ENCODE measurements around the gene GBF1. TPM values are rescaled to one million over a fixed set of nuclear protein-coding genes. Genes with fewer than 3 reads are reported as not detected.

Gene GBF1
- polyA plus RNA-seq (2013, experiment 1 of 2): 14.4 TPM
- polyA plus RNA-seq (2013, experiment 2 of 2): 14.5 TPM

DNA sequence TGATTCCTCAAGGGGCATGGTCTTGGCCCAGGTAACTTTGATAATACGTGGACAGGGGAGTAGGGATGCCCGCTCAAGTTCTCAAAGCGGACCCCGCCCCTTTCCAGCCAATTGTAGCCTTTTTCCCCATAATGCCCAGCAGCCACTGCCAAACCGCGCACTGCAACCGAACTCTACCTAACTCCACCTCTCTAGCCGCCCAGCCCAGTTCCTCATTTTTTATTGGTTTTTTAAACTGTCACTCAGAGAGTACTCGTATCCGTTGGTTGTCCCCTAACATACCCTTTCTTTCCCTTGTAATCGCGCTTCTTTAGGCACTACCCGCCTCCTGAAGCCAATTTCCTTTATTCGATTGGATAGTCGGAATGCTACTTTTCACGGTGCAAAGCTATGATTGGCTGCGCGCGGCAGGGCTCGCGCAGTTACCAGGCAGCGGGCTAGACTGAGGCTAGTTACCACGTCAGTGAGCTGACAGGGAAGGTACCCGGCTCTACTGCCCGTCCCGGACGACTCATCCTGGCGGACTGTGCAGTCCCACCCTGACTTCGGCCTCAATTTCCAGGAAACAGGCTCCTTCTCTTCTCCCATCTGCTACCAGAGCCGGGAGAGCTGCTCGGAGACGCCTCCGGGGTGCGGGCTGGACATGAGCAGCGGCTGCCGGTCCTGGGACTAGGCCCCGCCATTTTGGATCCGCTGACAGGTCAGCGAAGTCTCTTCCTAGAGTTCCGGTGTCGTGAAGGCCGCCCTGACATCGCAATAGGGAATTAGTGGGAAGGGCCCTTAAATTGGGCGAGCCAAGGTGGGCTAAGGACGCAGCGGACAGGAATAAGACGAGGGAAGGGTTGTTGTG is at the start of gene GBF1:
Gene GBF1 (plus strand): TSS at position 451 of the 850 bp plus-strand sequence. CDS start 13,407 bp downstream, outside the sequence.
- Histone ChIP-seq H3K14ac (ENCODE audit: low read length) (no peak within 1 kb of the TSS), H4K91ac (ENCODE audit: low read depth, low read length, poor library complexity) (no peak within 1 kb of the TSS), H3K79me1 (ENCODE audit: low read depth, low read length) (peaks cover 7% of the 10 kb centered on the region), H3K4ac (ENCODE audit: low read length) (no peak within 1 kb of the TSS), H3K9me3 (replicated peaks in 1 of 2; ENCODE audit: control insufficient read depth in 2 of 2, insufficient read depth in 1 of 2, low read depth in 1 of 2, low read length in 2 of 2) (no peaks in the 10 kb centered on the region), H3K9ac (ENCODE audit: low read depth, low read length, poor library complexity) (no peak within 1 kb of the TSS), H2AK5ac (ENCODE audit: low read depth, low read length) (peak within 1 kb of the TSS; percentile 6), H3K23ac (ENCODE audit: low read depth, low read length, poor library complexity) (no peak within 1 kb of the TSS), H2BK12ac (ENCODE audit: low read length) (no peak within 1 kb of the TSS), H4K8ac (ENCODE audit: low read depth, low read length) (no peak within 1 kb of the TSS), H2BK120ac (ENCODE audit: low read depth, low read length) (no peak within 1 kb of the TSS), H3K36me3 (replicated peaks in 1 of 2; ENCODE audit: control insufficient read depth in 2 of 2, insufficient read depth in 2 of 2, low read length in 2 of 2) (peaks cover 0 to 12% of the 10 kb centered on the region in 2 donors), H3K18ac (ENCODE audit: low read length) (peak within 1 kb of the TSS; percentile 86), H3K4me2 (ENCODE audit: insufficient read depth, low read length, poor library complexity, severe bottlenecking) (peak within 1 kb of the TSS; percentile 79), H2BK15ac (ENCODE audit: low read length) (no peak within 1 kb of the TSS), H3K4me1 (ENCODE audit: control insufficient read depth in 2 of 2, insufficient read depth in 1 of 2, low read depth in 1 of 2, low read length in 2 of 2) (peaks cover 19 to 30% of the 10 kb centered on the region in 2 donors), H3K27me3 (ENCODE audit: control insufficient read depth in 3 of 3, insufficient read depth in 3 of 3, low read depth in 1 of 3, low read length in 3 of 3) (peaks cover 7 to 20% (median 19%) of the 10 kb centered on the region in 3 experiments), H3K27ac (replicated peaks; ENCODE audit: low read length) (peak within 1 kb of the TSS; percentile 69), H2BK5ac (ENCODE audit: low read length) (no peak within 1 kb of the TSS), H3K4me3 (ENCODE audit: low read length in 2 of 2) (peak within 1 kb of the TSS; percentile 80 to 90), H2AFZ (ENCODE audit: low read length) (peak within 1 kb of the TSS; percentile 92)
- peak; percentile 99 for DNase-seq (ENCODE audit: low spot score)
- WGBS, 2 donors (ENCODE audit: extremely low coverage in 2 of 2, insufficient read length in 2 of 2, insufficient replicate concordance in 1 of 2): no CpG with 5 or more reads among the region's 47 CpGs

GRCh38 chr10:102196893-102197292 is 48.4 kb upstream of the GBF1 start:
- H3K23ac ChIP-seq (ENCODE audit: low read depth, low read length, poor library complexity): no peak overlapping the region
- no peak overlapping the region for H2BK15ac ChIP-seq (ENCODE audit: low read length)
- no peak overlapping the region for H2AFZ ChIP-seq (ENCODE audit: low read length)
- H3K36me3 ChIP-seq (replicated peaks in 1 of 2; ENCODE audit: control insufficient read depth in 2 of 2, insufficient read depth in 2 of 2, low read length in 2 of 2): no peaks in the 10 kb centered on the region
- H4K8ac ChIP-seq (ENCODE audit: low read depth, low read length): no peak overlapping the region
- no peak overlapping the region for H3K14ac ChIP-seq (ENCODE audit: low read length)
- peaks cover 0 to 7% (median 0%) of the 10 kb centered on the region in 3 experiments for H3K27me3 ChIP-seq (ENCODE audit: control insufficient read depth in 3 of 3, insufficient read depth in 3 of 3, low read depth in 1 of 3, low read length in 3 of 3)
- no peak overlapping the region for H3K4ac ChIP-seq (ENCODE audit: low read length)
- H3K4me3 ChIP-seq (ENCODE audit: low read length in 2 of 2): no peak overlapping the region
- H2BK12ac ChIP-seq (ENCODE audit: low read length): no peak overlapping the region
- no peaks in the 10 kb centered on the region for H3K79me1 ChIP-seq (ENCODE audit: low read depth, low read length)
- no peak overlapping the region for H3K9ac ChIP-seq (ENCODE audit: low read depth, low read length, poor library complexity)
- no peaks in the 10 kb centered on the region for H3K4me1 ChIP-seq (ENCODE audit: control insufficient read depth in 2 of 2, insufficient read depth in 1 of 2, low read depth in 1 of 2, low read length in 2 of 2)
- peaks cover 3 to 15% of the 10 kb centered on the region in 2 donors for H3K9me3 ChIP-seq (replicated peaks in 1 of 2; ENCODE audit: control insufficient read depth in 2 of 2, insufficient read depth in 1 of 2, low read depth in 1 of 2, low read length in 2 of 2)
- H3K18ac ChIP-seq (ENCODE audit: low read length): no peak overlapping the region
- no peak overlapping the region for H4K91ac ChIP-seq (ENCODE audit: low read depth, low read length, poor library complexity)
- DNase-seq (ENCODE audit: low spot score): no peak
- H3K4me2 ChIP-seq (ENCODE audit: insufficient read depth, low read length, poor library complexity, severe bottlenecking): no peak overlapping the region
- H2BK5ac ChIP-seq (ENCODE audit: low read length): no peak overlapping the region
- no CpG with 5 or more reads among the region's 2 CpGs for WGBS, 2 donors (ENCODE audit: extremely low coverage in 2 of 2, insufficient read length in 2 of 2, insufficient replicate concordance in 1 of 2)
- no peak overlapping the region for H2AK5ac ChIP-seq (ENCODE audit: low read depth, low read length)
- no peak overlapping the region for H3K27ac ChIP-seq (replicated peaks; ENCODE audit: low read length)
- H2BK120ac ChIP-seq (ENCODE audit: low read depth, low read length): no peak overlapping the region

- no peak overlapping the region for H4K8ac ChIP-seq (ENCODE audit: low read depth, low read length)
- no peak overlapping the region for H3K9ac ChIP-seq (ENCODE audit: low read depth, low read length, poor library complexity)
- no peak overlapping the region for H3K4me2 ChIP-seq (ENCODE audit: insufficient read depth, low read length, poor library complexity, severe bottlenecking)
- no peak overlapping the region for H3K4me3 ChIP-seq (ENCODE audit: low read length in 2 of 2)
- no CpG with 5 or more reads among the region's 2 CpGs for WGBS, 2 donors (ENCODE audit: extremely low coverage in 2 of 2, insufficient read length in 2 of 2, insufficient replicate concordance in 1 of 2)
- peaks cover 2 to 7% of the 10 kb centered on the region in 2 donors for H3K9me3 ChIP-seq (replicated peaks in 1 of 2; ENCODE audit: control insufficient read depth in 2 of 2, insufficient read depth in 1 of 2, low read depth in 1 of 2, low read length in 2 of 2)
- H3K79me1 ChIP-seq (ENCODE audit: low read depth, low read length): no peaks in the 10 kb centered on the region
- H3K18ac ChIP-seq (ENCODE audit: low read length): no peak overlapping the region
- DNase-seq (ENCODE audit: low spot score): no peak
- no peak overlapping the region for H2BK12ac ChIP-seq (ENCODE audit: low read length)
- no peak overlapping the region for H3K23ac ChIP-seq (ENCODE audit: low read depth, low read length, poor library complexity)
- no peak overlapping the region for H2AFZ ChIP-seq (ENCODE audit: low read length)
- no peak overlapping the region for H2BK15ac ChIP-seq (ENCODE audit: low read length)
- H3K4me1 ChIP-seq (ENCODE audit: control insufficient read depth in 2 of 2, insufficient read depth in 1 of 2, low read depth in 1 of 2, low read length in 2 of 2): no peaks in the 10 kb centered on the region
- no peak overlapping the region for H2AK5ac ChIP-seq (ENCODE audit: low read depth, low read length)
- H3K27ac ChIP-seq (replicated peaks; ENCODE audit: low read length): no peak overlapping the region
- H3K4ac ChIP-seq (ENCODE audit: low read length): no peak overlapping the region
- H3K14ac ChIP-seq (ENCODE audit: low read length): no peak overlapping the region
- no peak overlapping the region for H4K91ac ChIP-seq (ENCODE audit: low read depth, low read length, poor library complexity)
- no peaks in the 10 kb centered on the region for H3K36me3 ChIP-seq (replicated peaks in 1 of 2; ENCODE audit: control insufficient read depth in 2 of 2, insufficient read depth in 2 of 2, low read length in 2 of 2)
- H2BK5ac ChIP-seq (ENCODE audit: low read length): no peak overlapping the region
- peaks cover 0 to 11% (median 0%) of the 10 kb centered on the region in 3 experiments for H3K27me3 ChIP-seq (ENCODE audit: control insufficient read depth in 3 of 3, insufficient read depth in 3 of 3, low read depth in 1 of 3, low read length in 3 of 3)
- no peak overlapping the region for H2BK120ac ChIP-seq (ENCODE audit: low read depth, low read length)
Measured at GRCh38 chr10:102198027-102198426, 47.3 kb upstream of the GBF1 start.
